HL-60/S4 treated with phorbol 12-myristate 13-acetate at 8.2 ng/mL for 4 days and 3 days (cell line): Measurements from ENCODE around the gene TNFAIP2.
"Not testable (repeated sequence)": the region's sequence is repeated elsewhere in the genome, so short reads cannot be mapped to it uniquely, and the experiment has no call there.

Source experiments
- in situ Hi-C: fragments of 300-500 bp; cut with MboI; formaldehyde crosslinking; loops from 2 replicates; pipeline ENCODE4 v1.15.0; 2022; ENCODE audit warnings: low sequenced_read_pairs

Gene TNFAIP2

DNA sequence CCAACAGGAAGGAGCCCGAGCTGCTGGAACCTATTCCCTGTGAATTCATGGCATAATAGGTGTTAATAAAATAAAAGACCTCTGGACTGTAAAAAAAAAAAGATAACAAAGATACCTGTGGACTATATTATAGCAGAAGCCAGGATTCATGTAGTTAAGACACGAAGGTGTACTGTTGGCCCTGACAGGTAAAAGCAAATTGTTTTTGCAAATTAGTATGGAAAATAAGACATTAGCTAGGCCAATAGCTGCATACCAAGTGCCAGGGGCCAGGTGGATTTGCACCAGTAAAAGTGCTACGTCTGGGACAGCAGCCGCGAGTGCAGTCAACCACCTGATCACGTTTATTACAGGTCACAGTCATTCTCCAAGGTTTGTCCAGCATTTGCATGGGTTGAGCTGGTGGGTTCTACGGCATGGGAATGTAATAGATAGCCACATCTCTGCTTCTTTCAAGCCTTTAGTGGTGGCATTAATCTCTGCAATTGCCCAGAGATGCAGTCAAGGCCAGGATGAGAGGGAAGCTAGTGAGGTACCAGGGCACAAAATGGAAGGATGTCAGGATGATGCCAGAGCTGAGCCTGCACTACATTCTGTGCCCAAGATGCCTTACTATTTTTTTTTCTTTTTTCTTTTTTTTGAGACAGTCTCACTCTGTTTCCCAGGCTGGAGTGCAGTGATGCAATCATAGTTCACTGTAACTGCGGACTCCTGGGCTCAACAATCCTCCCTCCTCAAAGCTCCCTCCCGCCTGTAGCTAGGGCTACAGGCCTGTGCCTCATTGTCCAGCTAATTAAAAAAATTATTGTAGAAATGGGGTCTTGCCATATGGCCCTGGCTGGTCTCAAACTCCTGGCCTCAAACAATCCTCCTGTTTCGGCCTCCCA, 26.3 kb downstream of the TNFAIP2 start:
- in situ Hi-C loops, result no loop called here

DNA sequence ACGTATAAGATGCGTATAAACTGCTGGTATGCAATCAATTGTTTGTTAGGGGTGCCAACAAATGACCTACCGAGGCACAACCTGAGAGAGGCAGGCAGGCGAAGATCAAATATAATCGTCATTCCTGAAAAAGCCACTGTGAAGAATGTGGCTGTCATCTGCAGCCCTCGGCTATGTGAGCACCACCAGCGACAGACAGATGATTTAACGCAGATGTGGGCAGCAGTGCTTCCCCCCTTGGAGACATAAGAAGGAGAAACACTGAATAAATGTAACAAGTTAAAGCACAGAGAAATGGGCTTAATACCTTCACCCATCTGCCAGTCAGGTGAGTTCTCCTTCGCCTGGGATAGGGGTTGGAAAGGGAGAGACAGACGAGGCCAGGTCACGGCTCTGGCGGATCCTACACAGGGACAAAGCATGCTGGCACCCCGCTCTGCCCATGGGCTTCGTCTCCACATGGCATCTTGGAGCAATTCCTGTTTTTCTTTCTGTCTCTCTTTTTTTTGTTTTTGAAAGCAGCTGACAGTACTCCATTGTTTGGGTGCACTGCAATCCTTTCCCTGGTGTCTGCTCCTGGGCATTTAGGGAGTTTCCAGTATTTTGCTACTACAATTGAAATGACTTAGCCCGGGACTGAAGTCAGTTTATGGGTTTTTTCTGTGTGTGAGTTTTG, 28.1 kb downstream of the TNFAIP2 start:
- in situ Hi-C loops, result no loop called here

DNA sequence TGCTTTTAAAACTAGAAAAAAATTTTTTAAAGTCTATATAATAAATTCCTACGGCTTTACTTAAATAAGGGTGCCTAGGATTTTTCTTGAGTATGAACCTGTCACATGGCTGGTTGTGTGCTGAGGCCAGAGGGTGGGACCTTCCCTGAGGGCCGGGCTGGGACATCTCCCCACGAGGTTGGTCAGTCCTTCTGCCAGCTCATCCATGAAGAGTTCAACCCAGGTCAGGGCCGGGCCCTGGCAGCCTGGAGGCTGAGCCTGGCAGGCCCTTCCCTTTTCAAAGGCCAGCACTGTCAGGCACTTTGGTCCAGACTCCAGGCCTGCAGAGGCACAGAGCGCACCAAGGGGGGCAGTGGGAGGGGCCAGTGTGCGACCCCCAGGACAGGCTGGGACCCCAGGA, 31.7 kb downstream of the TNFAIP2 start:
- in situ Hi-C loops, result no loop called here

DNA sequence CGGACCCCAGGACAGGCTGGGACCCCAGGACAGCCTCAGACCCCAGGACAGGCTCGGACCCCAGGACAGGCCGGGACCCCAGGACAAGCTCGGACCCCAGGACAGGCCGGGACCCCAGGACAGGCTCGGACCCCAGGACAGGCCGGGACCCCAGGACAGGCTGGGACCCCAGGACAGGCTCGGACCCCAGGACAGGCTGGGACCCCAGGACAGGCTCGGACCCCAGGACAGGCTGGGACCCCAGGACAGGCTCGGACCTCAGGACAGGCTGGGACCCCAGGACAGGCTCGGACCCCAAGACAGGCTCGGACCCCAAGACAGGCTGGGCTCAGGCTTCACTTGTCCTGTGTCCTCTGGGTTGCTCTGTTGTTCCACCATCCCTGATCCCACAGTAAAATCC, 32.2 kb downstream of the TNFAIP2 start:
- in situ Hi-C loops, result not testable (repeated sequence)

DNA sequence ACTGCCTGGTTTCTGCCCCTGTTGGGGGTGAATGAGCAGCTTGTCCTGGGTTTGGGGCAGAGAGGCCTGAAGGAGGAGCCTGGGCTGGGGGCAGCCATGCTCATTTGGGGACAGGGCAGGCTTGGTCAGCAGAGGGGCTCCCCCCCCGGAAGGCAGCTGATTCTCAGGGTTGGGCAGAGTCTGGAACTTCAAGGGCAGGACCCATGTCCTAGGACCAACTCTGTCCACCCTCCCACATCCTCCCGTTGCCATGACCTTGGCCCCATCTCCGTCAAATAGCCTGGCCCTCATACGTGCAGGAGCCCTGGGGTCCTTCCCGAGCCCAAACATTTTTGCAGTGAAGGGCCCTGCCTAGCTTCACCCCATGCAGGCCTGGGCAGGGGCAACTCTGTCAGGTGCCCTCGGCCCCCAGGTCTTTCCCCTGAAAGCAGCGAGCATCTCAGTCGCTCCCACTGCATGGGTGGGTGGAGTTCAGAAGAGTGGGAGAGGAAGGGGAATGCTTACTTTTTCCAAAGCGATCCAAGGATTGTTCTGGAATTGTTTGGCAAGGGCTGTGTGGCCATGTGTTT, 32.6 kb downstream of the TNFAIP2 start:
- in situ Hi-C loops, result no loop called here

DNA sequence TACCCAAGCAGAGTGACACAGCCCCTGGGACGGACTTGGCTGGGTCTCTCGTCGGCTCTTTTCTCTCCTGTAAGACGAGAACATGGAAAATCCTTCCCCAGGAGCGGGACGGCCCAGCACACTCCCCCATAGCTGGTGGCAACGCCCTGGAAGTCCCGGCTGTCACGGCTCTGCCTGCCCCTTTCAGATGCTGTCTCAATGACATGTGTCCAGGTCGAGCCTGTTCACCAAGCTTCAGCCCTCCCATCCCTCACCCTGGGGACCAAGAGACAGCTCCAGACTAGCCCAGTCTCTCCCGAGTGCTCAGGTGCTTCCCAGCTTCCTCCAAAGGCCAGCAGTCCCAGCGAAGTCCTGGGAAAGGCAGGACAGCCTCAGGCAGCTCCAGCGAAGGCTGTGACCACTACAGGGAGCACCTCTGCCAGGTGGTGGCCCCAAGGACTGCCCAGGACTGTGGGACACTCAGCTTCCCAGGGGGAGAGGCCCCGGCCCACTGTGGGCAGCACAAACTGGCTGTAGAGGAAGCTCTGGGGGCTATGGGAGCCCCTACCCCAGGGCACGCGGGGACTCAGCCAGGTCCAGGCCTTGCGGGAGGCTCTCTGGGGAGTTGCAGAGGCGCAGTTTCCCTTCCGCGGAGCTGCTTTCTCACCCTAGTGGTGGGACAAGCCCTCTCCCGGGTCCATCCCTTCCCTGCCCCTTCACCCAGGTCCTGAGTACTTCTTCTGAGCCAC, 33.6 kb downstream of the TNFAIP2 start:
- in situ Hi-C loops, result no loop called here

DNA sequence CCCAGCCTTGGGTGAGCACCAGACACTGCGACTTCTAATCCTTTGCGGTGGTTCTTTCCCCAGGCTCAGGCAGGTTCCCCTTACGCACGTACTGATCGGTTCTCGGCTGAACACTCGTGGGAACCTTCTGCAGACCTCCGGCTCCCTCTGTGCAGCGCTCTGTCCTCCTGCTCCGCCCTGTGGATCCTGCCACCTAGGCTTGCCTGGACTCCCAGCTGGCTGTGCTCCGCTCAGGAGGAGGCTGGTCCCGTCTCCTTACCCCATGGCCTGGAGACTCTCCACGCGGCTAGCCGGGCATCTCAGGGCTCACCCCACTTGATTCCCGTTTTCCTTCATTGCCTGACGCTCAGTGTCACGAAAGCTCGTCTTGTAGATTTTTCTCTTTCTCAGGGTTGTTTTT, 34.7 kb downstream of the TNFAIP2 start:
- in situ Hi-C loops, result no loop called here

DNA sequence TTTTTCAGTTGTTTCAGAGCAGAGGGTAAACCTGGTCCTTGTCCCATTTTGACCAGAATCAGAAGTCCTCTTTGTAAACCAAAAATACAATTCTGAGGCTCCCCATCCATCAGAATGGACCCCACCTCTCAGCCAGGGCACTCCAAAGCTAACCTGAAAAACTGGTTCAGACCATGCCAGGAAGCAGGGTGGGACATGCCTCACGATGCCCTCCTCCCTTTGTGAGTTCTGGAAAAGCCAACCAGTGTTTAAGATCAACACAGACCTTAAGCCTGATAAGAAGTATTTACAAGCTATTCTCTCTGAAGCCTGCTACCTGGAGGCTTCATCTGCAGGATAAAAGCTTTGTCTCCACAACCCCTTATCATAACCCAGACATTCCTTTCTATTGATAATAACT, 35.4 kb downstream of the TNFAIP2 start:
- in situ Hi-C loops, result no loop called here

DNA sequence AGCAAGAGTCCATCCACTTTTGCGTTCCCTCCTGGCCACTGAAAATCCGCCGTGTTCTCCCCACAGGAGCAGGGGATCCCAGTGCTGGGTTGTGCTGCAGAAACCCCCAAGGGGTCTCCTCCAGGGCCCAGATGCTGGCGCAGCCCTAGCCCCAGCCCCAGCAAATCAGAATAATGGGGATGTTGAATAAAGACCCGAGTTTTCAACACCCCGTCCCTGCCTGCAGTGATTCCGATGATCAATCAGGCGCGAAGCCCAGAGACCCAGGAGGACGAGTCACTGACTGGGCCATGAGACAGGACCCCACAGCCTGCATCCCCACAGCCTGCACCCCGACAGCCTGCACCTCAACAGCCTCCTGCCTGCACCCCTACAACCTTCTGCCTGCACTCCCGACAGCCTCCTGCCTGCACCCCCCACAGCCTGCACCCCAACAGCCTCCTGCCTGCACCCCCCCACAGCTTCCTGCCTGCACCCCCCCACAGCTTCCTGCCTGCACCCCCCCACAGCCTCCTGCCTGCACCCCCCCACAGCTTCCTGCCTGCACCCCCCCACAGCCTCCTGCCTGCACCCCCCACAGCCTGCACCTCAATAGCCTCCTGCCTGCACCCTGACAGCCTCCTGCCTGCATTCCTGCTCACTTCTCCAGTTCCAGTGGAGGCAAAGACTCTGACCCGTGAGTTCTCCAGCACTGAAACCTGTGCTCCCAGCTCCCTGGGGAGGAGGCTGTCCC, 37.2 kb downstream of the TNFAIP2 start:
- in situ Hi-C loops, result no loop called here

DNA sequence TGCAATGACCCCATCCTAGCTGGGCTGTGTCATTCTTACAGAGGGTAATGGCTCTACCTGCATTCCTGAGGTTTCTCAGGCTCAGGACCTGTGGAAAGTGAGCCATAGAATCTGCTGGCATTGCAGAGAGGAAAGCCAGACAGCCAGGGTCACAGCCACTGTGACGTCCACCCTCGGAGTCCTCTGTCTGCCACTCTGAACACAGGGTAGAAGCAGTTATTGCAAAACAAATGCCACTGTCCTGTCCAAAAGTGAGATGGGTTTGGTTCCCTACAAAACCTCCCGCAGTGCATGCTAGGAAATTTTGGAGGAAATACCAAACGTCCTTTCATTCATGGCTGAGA, 37.8 kb downstream of the TNFAIP2 start:
- in situ Hi-C loops, result no loop called here

DNA sequence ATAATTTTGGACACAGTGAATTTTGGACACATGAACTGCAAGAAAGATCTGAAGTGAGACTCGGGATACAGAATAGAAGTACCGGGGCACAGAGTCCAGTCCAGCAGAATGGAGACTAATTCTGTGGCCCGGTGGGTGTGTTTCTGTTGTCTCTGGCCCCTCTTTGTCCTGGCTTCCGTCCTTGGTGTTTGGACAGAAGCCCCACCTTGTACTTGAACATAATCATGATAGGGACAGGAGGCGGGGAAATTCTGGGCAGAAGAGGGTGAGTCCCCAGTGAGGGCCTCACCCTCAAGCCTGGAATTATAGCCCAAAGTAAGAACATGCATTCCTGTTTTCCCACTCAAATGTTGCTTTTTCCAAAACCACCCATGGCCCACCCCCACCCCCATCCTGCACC, 39.9 kb downstream of the TNFAIP2 start:
- in situ Hi-C loops, result no loop called here

DNA sequence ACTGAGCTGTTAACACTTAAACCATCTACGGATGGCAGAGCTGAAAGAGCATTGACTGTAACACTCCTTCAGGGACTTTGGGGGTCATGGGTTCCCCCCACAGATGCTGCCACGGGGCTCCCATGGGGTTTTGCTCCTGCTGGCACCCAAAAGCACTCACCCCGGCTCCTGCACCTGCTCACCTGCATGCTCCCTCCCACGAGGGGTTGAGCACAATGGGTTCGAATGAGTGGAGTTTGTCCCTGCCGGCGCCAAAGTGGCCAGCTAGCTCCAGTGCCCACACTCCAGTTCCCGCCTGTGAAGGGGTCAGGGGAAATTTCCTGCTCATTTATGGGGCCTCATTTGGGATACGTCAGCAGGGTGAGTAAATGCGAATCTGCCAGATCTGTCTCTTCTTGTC, 40.7 kb downstream of the TNFAIP2 start:
- in situ Hi-C loops, result no loop called here

DNA sequence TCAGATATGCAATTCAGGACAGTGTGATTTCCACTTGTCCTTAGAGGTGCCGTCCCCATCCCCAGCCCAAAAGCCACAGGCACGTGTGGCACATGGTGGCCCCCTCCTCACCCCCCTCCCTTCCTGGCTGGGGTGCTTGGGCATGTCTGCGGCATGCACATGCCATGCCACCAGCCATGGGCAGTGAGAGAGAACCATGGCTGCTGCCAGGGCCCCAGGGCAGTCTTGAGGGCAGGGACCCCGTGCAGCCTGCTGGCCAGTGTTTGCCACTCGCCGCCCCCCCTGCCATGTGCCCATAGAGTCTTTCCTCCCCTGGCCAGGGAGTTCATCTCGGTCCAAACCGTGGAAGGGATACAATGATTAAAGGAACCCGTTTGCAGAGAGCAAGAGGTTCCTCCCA, 41.5 kb downstream of the TNFAIP2 start:
- in situ Hi-C loops, result no loop called here

DNA sequence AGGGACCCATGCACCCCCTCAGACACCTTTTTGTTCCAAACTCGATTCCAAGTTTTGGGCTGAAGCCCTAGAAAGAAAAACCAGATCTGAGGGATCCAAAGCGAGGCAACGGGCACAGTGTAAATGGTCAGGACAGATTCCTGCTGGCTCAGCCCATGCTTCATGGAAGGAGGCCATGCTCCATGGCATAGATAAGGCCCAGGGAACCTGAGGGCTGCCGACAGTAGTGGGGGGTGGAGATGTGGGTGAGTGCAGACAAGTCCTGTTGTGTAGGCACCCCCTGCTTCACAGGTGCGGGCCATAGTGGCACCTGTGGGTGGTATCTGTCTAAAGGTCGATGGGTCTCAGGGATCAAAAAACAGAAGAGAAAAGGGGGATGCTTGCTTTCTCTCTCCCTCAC, 42.1 kb downstream of the TNFAIP2 start:
- in situ Hi-C loops, result no loop called here

DNA sequence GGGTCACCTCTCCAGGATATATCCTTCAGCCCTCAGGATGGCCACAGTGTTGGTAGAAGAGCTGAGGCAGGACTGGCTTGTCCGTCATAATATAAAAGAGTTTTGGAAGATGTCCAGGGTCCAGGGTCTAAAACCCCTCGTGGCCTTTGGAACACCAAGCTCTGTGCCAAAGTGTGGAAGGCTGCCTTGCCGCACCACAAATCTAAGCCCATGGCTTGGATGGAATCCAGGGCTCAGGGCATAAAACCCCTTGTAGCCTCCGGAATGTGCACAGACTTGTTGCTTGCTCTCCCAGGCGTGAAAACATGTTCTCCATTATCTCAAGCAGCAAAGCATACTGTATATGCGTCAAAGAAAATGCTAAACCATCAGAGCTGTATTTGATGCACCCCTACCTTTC, 46.7 kb downstream of the TNFAIP2 start:
- in situ Hi-C loops, result no loop called here

DNA sequence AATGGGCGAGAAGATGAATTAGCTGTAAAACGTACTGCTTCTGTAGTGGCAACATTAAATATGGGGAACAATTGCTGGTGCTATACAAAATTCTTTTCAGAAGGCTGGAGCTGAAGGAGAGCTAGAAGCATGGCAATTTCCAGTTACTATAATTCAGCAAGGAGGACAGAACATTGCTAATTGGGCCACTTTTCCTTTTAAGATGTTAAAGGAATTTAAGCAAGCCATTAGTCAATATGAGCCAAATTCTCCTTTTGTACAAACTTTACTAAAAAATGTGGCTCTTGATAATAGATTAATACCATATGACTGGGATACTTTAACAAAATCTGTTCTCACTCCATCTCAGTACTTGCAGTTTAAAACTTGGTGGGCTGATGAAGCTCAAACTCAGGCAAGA, 47.9 kb downstream of the TNFAIP2 start:
- in situ Hi-C loops, result not testable (repeated sequence)

DNA sequence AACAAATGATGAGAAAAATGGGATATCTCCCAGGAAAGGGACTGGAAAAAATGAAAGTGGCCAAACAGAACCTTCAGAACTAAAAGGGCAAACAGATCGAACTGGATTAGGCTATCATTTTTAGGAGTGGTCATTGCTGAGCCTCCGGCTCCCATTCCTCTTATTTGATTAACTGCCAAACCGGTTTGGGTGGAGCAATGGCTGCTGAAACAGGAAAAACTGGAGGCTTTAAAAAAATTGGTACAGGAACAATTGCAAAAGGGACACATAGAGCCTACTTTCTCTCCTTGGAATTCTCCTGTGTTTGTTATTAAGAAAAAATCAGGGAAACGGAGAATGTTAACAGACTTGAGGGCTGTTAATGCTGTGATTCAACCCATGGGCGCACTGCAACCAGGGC, 49.7 kb downstream of the TNFAIP2 start:
- in situ Hi-C loops, result no loop called here

DNA sequence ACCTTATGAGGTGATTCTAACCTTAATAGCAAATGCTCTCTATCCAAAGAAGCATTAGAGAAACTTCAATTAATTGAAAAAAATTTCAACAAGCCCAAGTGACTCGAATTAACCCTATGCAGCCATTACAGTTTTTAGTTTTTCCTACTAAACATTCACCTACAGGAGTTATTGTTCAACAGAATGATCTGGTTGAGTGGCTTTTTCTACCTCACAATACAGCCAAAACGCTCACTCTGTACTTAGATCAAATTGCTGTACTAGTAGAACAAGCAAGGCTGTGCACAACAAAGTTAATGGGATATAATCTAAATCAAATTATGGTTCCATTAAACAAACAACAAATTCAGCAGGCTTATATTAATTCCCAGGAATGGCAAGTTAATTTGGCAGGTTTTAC, 50.6 kb downstream of the TNFAIP2 start:
- in situ Hi-C loops, result not testable (repeated sequence)

DNA sequence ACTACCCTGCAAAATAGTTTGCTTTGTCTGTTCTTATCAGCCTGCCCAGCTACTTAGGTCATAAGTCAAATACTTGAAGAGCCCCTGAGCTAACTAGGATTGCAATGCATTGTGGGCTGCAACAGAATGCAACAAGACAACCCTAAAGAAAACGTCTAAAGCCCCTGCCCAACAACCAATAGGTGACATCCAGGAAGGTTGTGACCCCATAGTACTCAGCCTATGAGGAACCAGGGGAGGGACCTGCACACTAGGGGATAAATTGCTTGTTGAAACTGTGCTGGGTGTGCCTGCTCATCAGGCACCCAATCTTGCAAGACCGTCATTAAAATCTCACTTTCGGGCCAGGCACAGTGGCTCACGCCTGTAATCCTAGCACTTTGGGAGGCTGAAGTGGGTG, 52.9 kb downstream of the TNFAIP2 start:
- in situ Hi-C loops, result not testable (repeated sequence)

DNA sequence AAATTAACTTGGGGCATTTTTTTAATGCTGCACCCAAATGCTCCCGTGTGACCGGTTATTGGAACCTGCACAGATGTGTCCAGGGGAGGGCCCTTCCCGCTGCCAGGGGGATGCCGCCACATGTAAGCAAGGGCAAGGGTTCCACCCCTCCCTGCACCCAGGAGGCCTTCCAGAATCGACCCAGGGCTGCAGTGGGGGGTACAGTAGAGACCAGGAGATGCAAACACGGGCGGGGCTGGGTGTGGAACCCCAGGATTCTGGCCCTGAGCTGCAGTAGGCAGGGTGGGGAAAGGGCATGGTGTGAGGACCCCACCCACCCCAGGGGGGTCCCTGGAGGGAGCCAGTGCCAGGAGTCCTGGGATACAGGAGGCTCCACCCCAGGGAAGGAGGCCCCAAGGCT, 54.1 kb downstream of the TNFAIP2 start:
- in situ Hi-C loops, result no loop called here

DNA sequence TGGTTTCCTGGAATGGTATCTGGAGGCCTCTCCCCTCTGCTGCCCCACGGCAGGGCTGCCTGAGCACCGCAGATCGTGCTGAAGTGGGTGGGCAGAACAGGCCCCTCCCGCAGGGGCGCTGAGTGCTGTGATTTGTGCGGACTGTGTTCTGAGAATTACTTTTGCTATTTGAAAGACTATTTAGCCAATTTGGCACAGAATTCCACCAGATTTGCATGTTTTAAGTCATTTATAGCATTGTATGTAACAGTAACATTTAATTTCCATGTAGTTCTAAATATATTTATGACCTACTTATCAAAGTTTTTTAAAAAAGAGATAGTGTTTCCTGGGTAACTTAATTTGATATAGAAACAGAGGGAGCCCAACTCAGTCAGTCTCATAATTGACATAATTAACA, 55.3 kb downstream of the TNFAIP2 start:
- in situ Hi-C loops, result no loop called here
